Neural progenitor cell (in vitro differentiated cells): Measurements from ENCODE around the gene TAF11. TPM values are rescaled to one million over a fixed set of nuclear protein-coding genes. Genes with fewer than 3 reads are reported as not detected.
"Not testable (repeated sequence)": the region's sequence is repeated elsewhere in the genome, so short reads cannot be mapped to it uniquely, and the experiment has no call there.

Source experiments
- DNase-seq: peaks from one replicate; pipeline ENCODE4 v3.0.0-alpha.2; 2016; ENCODE audit warnings: low spot score
- H2AFZ ChIP-seq: fragments of 200-600 bp; sonication (generic); replicated peaks from 2 replicates; pipeline ENCODE4 v1.6.1; 2016; ENCODE audit warnings: antibody characterized with exemption
- H3F3A ChIP-seq: fragments of 200-600 bp; sonication (generic); 2 replicates; pipeline ENCODE4 v1.6.1; 2016; ENCODE audit warnings: antibody characterized with exemption, low read depth
- H3K27ac ChIP-seq: fragments of 200-600 bp; sonication (generic); 2 replicates; pipeline ENCODE4 v1.5.1; 2016; ENCODE audit warnings: mild to moderate bottlenecking
- H3K27me3 ChIP-seq: fragments of 200-600 bp; sonication (generic); 2 replicates; pipeline ENCODE4 v1.6.1; 2016; ENCODE audit warnings: mild to moderate bottlenecking, moderate library complexity
- H3K36me3 ChIP-seq: fragments of 200-600 bp; sonication (generic); 2 replicates; pipeline ENCODE4 v1.5.1; 2016
- H3K4me1 ChIP-seq: fragments of 200-600 bp; sonication (generic); 2 replicates; pipeline ENCODE4 v1.6.1; 2016; ENCODE audit warnings: mixed run types
- H3K4me2 ChIP-seq: fragments of 200-600 bp; sonication (generic); 2 replicates; pipeline ENCODE4 v1.6.1; 2016
- H3K4me3 ChIP-seq: fragments of 200-600 bp; sonication (generic); 2 replicates; pipeline ENCODE4 v1.5.1; 2016
- H3K79me2 ChIP-seq: fragments of 200-600 bp; sonication (generic); 2 replicates; pipeline ENCODE4 v1.6.1; 2016; ENCODE audit warnings: low read depth
- H3K9ac ChIP-seq: fragments of 200-600 bp; sonication (generic); 2 replicates; pipeline ENCODE4 v1.6.1; 2016
- H3K9me3 ChIP-seq: fragments of 200-600 bp; sonication (generic); 2 replicates; pipeline ENCODE4 v1.5.1; 2016; ENCODE audit warnings: low read depth
- H4K20me1 ChIP-seq: fragments of 200-600 bp; sonication (generic); 2 replicates; pipeline ENCODE4 v1.6.1; 2016; ENCODE audit warnings: low read depth
- H3K27ac Mint-ChIP-seq: 3 replicates; pipeline ENCODE4 v1.8.0; 2021; ENCODE audit warnings: mixed read lengths
- H3K27me3 Mint-ChIP-seq: 2 replicates; pipeline ENCODE4 v1.8.0; 2022; ENCODE audit warnings: low read depth, mild to moderate bottlenecking, inconsistent platforms, moderate library complexity, mixed read lengths; ENCODE audit not compliant: insufficient read depth
- H3K36me3 Mint-ChIP-seq: 3 replicates; pipeline ENCODE4 v1.8.0; 2021; ENCODE audit warnings: mixed read lengths
- H3K4me1 Mint-ChIP-seq: 3 replicates; pipeline ENCODE4 v1.8.0; 2021; ENCODE audit warnings: mixed read lengths
- H3K4me3 Mint-ChIP-seq: 3 replicates; pipeline ENCODE4 v1.8.0; 2021; ENCODE audit warnings: mild to moderate bottlenecking, moderate library complexity, mixed read lengths
- H3K9me3 Mint-ChIP-seq: 3 replicates; pipeline ENCODE4 v1.8.0; 2020; ENCODE audit warnings: mixed read lengths
- EZH2 ChIP-seq: fragments of 200-600 bp; sonication (generic); IDR thresholded peaks from 2 replicates; pipeline ENCODE4 v1.6.1; 2017; ENCODE audit warnings: antibody characterized with exemption, mild to moderate bottlenecking, moderate library complexity
- EZH2phosphoT487 ChIP-seq: fragments of 200-600 bp; sonication (generic); IDR thresholded peaks from 2 replicates; pipeline ENCODE4 v1.6.1; 2017; ENCODE audit warnings: antibody characterized with exemption
- total RNA-seq: library from RNA; depleted of rRNA; stranded (reverse); fragments of >200 nt; gene quantifications from 2 replicates; pipeline ENCODE4 v1.2.3, GENCODE V29; 2015; ENCODE audit warnings: low replicate concordance
- TF ChIP-seq, protein P1 (sequence below): fragments of 200-600 bp; sonication (generic); IDR thresholded peaks from 2 replicates; pipeline ENCODE4 v1.5.1; 2017; ENCODE audit warnings: antibody characterized with exemption, mild to moderate bottlenecking

The TAF11 gene
- total RNA-seq, 1 donor from 2014 or later, result 75.0 TPM

DNA sequence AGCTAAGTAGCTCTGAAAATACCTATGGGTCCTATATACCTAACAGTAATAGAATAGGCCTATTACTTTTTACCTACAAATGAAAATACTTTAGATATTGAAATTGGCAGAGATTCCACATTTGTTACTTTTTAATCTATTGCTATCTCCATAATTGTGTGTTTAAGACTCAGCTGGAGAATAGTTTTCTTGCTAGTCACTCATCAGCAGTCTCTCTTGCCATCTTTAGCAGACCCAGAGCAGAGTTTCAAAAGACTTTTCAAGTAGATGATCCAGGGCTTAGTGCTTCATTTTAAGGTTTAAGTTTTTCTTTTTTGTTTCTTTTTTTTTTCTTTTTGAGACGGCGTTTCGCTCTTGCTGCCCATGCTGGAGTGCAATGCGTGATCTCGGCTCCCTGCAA is 14.1 kb upstream of the TAF11 start:
- no peak for DNase-seq
- no peak overlapping the region for H3K27ac Mint-ChIP-seq
- H3K4me2 ChIP-seq, result no peak overlapping the region
- H3F3A ChIP-seq, result no peaks in the 10 kb centered on the region
- no peaks in the 10 kb centered on the region for H3K27me3 ChIP-seq
- H3K27ac ChIP-seq, result no peak overlapping the region
- no peaks in the 10 kb centered on the region for H3K9me3 Mint-ChIP-seq
- TF ChIP-seq EZH2, result no peak
- no peak for TF ChIP-seq EZH2phosphoT487
- TF ChIP-seq, protein P1, sequence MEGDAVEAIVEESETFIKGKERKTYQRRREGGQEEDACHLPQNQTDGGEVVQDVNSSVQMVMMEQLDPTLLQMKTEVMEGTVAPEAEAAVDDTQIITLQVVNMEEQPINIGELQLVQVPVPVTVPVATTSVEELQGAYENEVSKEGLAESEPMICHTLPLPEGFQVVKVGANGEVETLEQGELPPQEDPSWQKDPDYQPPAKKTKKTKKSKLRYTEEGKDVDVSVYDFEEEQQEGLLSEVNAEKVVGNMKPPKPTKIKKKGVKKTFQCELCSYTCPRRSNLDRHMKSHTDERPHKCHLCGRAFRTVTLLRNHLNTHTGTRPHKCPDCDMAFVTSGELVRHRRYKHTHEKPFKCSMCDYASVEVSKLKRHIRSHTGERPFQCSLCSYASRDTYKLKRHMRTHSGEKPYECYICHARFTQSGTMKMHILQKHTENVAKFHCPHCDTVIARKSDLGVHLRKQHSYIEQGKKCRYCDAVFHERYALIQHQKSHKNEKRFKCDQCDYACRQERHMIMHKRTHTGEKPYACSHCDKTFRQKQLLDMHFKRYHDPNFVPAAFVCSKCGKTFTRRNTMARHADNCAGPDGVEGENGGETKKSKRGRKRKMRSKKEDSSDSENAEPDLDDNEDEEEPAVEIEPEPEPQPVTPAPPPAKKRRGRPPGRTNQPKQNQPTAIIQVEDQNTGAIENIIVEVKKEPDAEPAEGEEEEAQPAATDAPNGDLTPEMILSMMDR, result no peak
- no peak overlapping the region for H3K9ac ChIP-seq
- H3K36me3 Mint-ChIP-seq, result peaks cover 3% of the 10 kb centered on the region
- H3K4me3 Mint-ChIP-seq, result no peak overlapping the region
- no peaks in the 10 kb centered on the region for H3K4me1 Mint-ChIP-seq
- peaks cover 36% of the 10 kb centered on the region for H4K20me1 ChIP-seq
- peaks cover 2% of the 10 kb centered on the region for H3K27me3 Mint-ChIP-seq
- H3K79me2 ChIP-seq, result peaks cover 66% of the 10 kb centered on the region
- H3K4me3 ChIP-seq, result no peak overlapping the region
- no peak overlapping the region for H2AFZ ChIP-seq
- H3K9me3 ChIP-seq, result no peaks in the 10 kb centered on the region
- H3K36me3 ChIP-seq, result no peaks in the 10 kb centered on the region
- no peaks in the 10 kb centered on the region for H3K4me1 ChIP-seq

DNA sequence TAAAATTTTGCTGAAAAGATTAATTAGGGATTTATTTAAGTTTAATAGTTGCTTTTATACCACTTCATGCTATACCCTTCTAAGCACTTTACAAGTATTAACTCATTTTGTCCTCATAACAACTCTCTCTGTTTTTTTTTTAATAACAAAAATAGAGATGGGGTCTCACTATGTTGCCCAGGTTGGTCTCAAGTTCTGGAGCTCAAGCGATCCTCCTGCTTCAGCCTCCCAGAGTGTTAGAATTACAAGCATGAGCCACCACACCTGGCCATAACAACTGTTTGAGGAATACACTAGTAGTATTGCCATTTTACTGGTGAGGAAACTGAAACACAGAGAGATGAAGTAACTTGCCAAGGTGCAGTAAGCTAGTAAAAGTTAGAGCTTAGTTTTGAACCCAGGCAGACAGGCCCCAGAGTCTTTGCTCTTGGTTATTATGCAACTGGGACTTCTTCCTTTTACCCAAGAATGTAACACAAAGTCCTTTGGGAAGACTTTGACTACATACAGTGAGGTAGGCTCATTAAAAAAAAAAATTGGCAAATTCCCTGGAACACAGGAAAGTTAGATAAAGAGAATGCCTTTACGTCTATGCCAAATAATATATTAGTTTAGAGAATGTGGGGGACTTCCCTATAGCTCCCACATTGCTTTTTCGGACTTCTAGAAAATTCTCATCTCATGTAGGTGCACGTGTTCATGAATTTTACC is 12.6 kb upstream of the TAF11 start:
- Histone ChIP-seq H3K79me2 (peaks cover 73% of the 10 kb centered on the region), H3K27ac (no peak overlapping the region), H3K36me3 (no peaks in the 10 kb centered on the region), H3K27me3 (no peaks in the 10 kb centered on the region), H3F3A (no peaks in the 10 kb centered on the region), H3K9me3 (no peaks in the 10 kb centered on the region), H3K9ac (no peak overlapping the region), H2AFZ (no peak overlapping the region), H4K20me1 (peaks cover 27% of the 10 kb centered on the region), H3K4me2 (no peak overlapping the region), H3K4me1 (no peaks in the 10 kb centered on the region), H3K4me3 (no peak overlapping the region)
- Mint-ChIP-seq H3K27me3 (no peaks in the 10 kb centered on the region), H3K27ac (no peak overlapping the region), H3K4me1 (no peaks in the 10 kb centered on the region), H3K9me3 (no peaks in the 10 kb centered on the region), H3K4me3 (no peak overlapping the region), H3K36me3 (no peaks in the 10 kb centered on the region)
- no peak for DNase-seq
- TF ChIP-seq, protein P1, result no peak
- no peak for TF ChIP-seq EZH2
- no peak for TF ChIP-seq EZH2phosphoT487

DNA sequence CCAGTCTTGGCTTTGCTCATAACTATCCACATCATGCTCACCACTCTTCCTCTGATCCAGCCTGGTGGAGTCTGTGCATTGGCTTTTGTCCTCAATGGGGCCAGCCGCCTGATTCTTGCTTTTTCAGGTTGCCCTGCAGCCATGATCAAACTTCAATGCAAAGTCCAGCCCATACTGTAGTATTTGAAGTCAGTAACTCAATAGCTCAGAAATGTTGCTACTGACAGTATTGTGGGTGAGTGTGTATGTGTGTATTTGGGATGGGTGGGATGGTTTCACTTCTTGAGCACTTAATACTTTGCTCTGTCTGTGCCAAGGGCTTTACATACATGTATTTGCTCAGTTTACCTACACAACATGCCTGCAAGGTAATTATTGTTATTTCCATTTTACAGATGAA is 11.9 kb upstream of the TAF11 start:
- not testable (repeated sequence) for H3K9me3 ChIP-seq, H3K4me3 Mint-ChIP-seq, H3K9ac ChIP-seq, H3K9me3 Mint-ChIP-seq, H3K4me1 ChIP-seq, H3K27me3 Mint-ChIP-seq, H3K27ac Mint-ChIP-seq, H2AFZ ChIP-seq, DNase-seq, H3K4me1 Mint-ChIP-seq, H3K36me3 Mint-ChIP-seq, H3F3A ChIP-seq, H3K4me2 ChIP-seq, H3K36me3 ChIP-seq, H3K27me3 ChIP-seq, H3K4me3 ChIP-seq, H3K27ac ChIP-seq
- Histone ChIP-seq H4K20me1 (peaks cover 26% of the 10 kb centered on the region), H3K79me2 (peaks cover 80% of the 10 kb centered on the region)

DNA sequence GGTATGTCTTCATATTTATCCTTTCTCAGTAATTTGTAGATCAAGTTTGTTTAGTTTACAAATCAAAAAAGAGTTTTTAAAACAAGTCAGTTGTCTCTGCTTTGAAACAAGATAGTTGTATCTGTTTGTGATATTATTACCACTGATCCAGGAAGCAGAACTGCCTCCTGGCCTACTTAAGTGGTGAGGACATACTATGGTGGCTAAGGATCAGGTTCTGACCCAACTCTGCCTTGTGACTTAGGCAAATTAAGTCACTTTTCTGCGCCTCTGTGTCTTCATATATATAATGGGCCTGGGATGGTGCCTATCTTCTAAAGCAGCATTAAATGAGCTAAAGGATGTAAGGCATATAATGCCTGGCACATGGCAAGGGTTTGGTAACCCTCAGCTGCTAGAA is 9.9 kb upstream of the TAF11 start:
- no peaks in the 10 kb centered on the region for H3K27me3 Mint-ChIP-seq
- TF ChIP-seq EZH2phosphoT487 (no peak), EZH2 (no peak)
- TF ChIP-seq, protein P1, result no peak
- H3K4me1 Mint-ChIP-seq, result peaks cover 3% of the 10 kb centered on the region
- H3K4me3 Mint-ChIP-seq, result no peak overlapping the region
- no peaks in the 10 kb centered on the region for H3K36me3 Mint-ChIP-seq
- Histone ChIP-seq H3K9me3 (no peaks in the 10 kb centered on the region), H2AFZ (no peak overlapping the region), H4K20me1 (peaks cover 33% of the 10 kb centered on the region), H3K4me2 (no peak overlapping the region), H3K79me2 (peaks cover 81% of the 10 kb centered on the region), H3K9ac (peak overlapping the region; percentile 43), H3K27me3 (no peaks in the 10 kb centered on the region), H3F3A (no peaks in the 10 kb centered on the region), H3K36me3 (no peaks in the 10 kb centered on the region), H3K4me1 (no peaks in the 10 kb centered on the region), H3K4me3 (no peak overlapping the region), H3K27ac (no peak overlapping the region)
- no peaks in the 10 kb centered on the region for H3K9me3 Mint-ChIP-seq
- DNase-seq, result no peak
- no peak overlapping the region for H3K27ac Mint-ChIP-seq
